Left lung (tissue), 14 donors: ENCODE measurements around the gene ZNF132. TPM values are rescaled to one million over a fixed set of nuclear protein-coding genes. Genes with fewer than 3 reads are reported as not detected.
"Not testable (repeated sequence)": the region's sequence is repeated elsewhere in the genome, so short reads cannot be mapped to it uniquely, and the experiment has no call there.

Source experiments
- ATAC-seq: fragments of 200-7000 bp; cut with Tn5 transposase; one replicate; pipeline ENCODE4 v1.9.1; 2020; ENCODE audit warnings: moderate library complexity
- DNase-seq, 4 donors: peaks; one replicate each; pipeline ENCODE4 v3.0.0-alpha.2; 2013 to 2020
- H3K27ac ChIP-seq, 2 donors: fragments of 200-600 bp; sonication (generic) in 1 of 2; one replicate each; pipeline versions ENCODE4 v1.5.0 to v1.8.0; 2020 to 2021
- H3K27me3 ChIP-seq, 2 donors: fragments of 200-600 bp; sonication (generic) in 1 of 2; one replicate each; pipeline versions ENCODE4 v1.5.0 to v1.8.0; 2020 to 2021
- H3K36me3 ChIP-seq, 2 donors: fragments of 200-600 bp; sonication (generic) in 1 of 2; one replicate each; pipeline versions ENCODE4 v1.5.0 to v1.8.0; 2020 to 2021
- H3K4me1 ChIP-seq, 2 donors: fragments of 200-600 bp; one replicate each; pipeline ENCODE4 v1.8.0; 2021
- H3K4me3 ChIP-seq, 2 donors: fragments of 200-600 bp; sonication (generic) in 1 of 2; one replicate each; pipeline versions ENCODE4 v1.5.0 to v1.8.0; 2020 to 2021; ENCODE audit warnings: mild to moderate bottlenecking in 1 of 2
- H3K9me3 ChIP-seq, 2 donors: fragments of 200-600 bp; sonication (generic) in 1 of 2; one replicate each; pipeline versions ENCODE4 v1.5.0 to v1.8.0; 2020 to 2021
- intact Hi-C, 2 donors: fragments of 100-400 bp; cut with DNase I; formaldehyde crosslinking; loops; one replicate each; pipeline versions ENCODE4 v1.11.2 to v1.14.2; 2022
- long read RNA-seq, 12 donors: library from polyadenylated mRNA in 2 of 12; unstranded in 2 of 12; transcript quantifications; one replicate each; pipeline ENCODE4 v2.0.0 and lab custom pipeline, GENCODE V29; 2019 to 2026
- polyA plus RNA-seq, 6 donors: library from polyadenylated mRNA; unstranded; fragments of 120-200 nt; gene quantifications; one replicate each; pipeline ENCODE4 v1.2.1, GENCODE V29; 2013; ENCODE audit not compliant: insufficient read length in 6 of 6
- total RNA-seq, 2 donors: library from RNA; stranded (reverse); fragmentation: NEBNext Ultra II Directional; extraction: Animal tissue kit (Norgen Biotek cat#: 25700); gene quantifications; one replicate each; pipeline ENCODE4 v1.2.1, GENCODE V29; 2021
- TF ChIP-seq, protein P1 (sequence below), 2 donors: fragments of 200-600 bp; sonication (generic) in 1 of 2; IDR thresholded peaks; one replicate each; pipeline versions ENCODE4 v1.5.0 to v1.8.0; 2021; ENCODE audit warnings: antibody characterized with exemption in 2 of 2
- donor health status: DM: no; HTN: yes; CAD: no.
- donor health status: DM: no; HTN: no; CAD: no.

The ZNF132 gene
- total RNA-seq (1 to 10 TPM; 6.2 to 7.1 TPM), polyA plus RNA-seq (10 to 100 TPM in 4 of 6 donors, 1 to 10 TPM in 2; 9.6 to 12.9 (median 10.2) TPM)
- long read RNA-seq, donor 1, transcript ZNF132-202 (1 exons, 2,356 nt) = major isoform, 6 of 8 reads
- long read RNA-seq, donor 1, partial matches to known transcripts = 0 of 8 reads
- long read RNA-seq, donor 1, other reads (novel, unspliced or antisense) = 0 of 8 reads
- long read RNA-seq, donor 2, partial matches to known transcripts = 6 of 10 reads
- long read RNA-seq, donor 2, other reads (novel, unspliced or antisense) = 0 of 10 reads
- long read RNA-seq, donor 3, partial matches to known transcripts = 0 of 6 reads
- long read RNA-seq, donor 3, other reads (novel, unspliced or antisense) = 0 of 6 reads
- long read RNA-seq, donor 4, partial matches to known transcripts = 0 of 1 reads
- long read RNA-seq, donor 4, other reads (novel, unspliced or antisense) = 0 of 1 reads
- long read RNA-seq, donor 5, partial matches to known transcripts = 0 of 4 reads
- long read RNA-seq, donor 5, other reads (novel, unspliced or antisense) = 0 of 4 reads
- long read RNA-seq, donor 6, partial matches to known transcripts = 0 of 2 reads
- long read RNA-seq, donor 6, other reads (novel, unspliced or antisense) = 0 of 2 reads
- long read RNA-seq, donor 7, partial matches to known transcripts = 0 of 3 reads
- long read RNA-seq, donor 7, other reads (novel, unspliced or antisense) = 0 of 3 reads
- long read RNA-seq, donor 8, partial matches to known transcripts = 0 of 6 reads
- long read RNA-seq, donor 8, other reads (novel, unspliced or antisense) = 0 of 6 reads
- long read RNA-seq, donor 9 = 0 reads
- long read RNA-seq, donor 10, partial matches to known transcripts = 0 of 1 reads
- long read RNA-seq, donor 10, other reads (novel, unspliced or antisense) = 0 of 1 reads
- long read RNA-seq, donor 11 = 0 reads
- long read RNA-seq, donor 12, transcript ZNF132-202 (1 exons, 2,356 nt) = major isoform, 5 of 6 reads
- long read RNA-seq, donor 12, partial matches to known transcripts = 0 of 6 reads
- long read RNA-seq, donor 12, other reads (novel, unspliced or antisense) = 0 of 6 reads

GRCh38 chr19:58439576-58440554 lies at the start of gene ZNF132:
TSS of gene ZNF132 (minus strand) at chr19:58440153. CDS start at chr19:58439821, 332 bp downstream.
- Histone ChIP-seq H3K27me3 (no peaks in the 10 kb centered on the region), H3K9me3 (peaks cover 3 to 58% of the 10 kb centered on the region in 2 donors), H3K27ac (peak within 1 kb of the TSS; percentile 57 to 86), H3K4me3 (peak within 1 kb of the TSS; percentile 81 to 83), H3K4me1 (peaks cover 8 to 15% of the 10 kb centered on the region in 2 donors), H3K36me3 (peaks cover 3 to 35% of the 10 kb centered on the region in 2 donors)
- ATAC-seq (peak; percentile 98), DNase-seq (peak; percentile 96 to 100 (median 98))
- TF ChIP-seq, protein P1, sequence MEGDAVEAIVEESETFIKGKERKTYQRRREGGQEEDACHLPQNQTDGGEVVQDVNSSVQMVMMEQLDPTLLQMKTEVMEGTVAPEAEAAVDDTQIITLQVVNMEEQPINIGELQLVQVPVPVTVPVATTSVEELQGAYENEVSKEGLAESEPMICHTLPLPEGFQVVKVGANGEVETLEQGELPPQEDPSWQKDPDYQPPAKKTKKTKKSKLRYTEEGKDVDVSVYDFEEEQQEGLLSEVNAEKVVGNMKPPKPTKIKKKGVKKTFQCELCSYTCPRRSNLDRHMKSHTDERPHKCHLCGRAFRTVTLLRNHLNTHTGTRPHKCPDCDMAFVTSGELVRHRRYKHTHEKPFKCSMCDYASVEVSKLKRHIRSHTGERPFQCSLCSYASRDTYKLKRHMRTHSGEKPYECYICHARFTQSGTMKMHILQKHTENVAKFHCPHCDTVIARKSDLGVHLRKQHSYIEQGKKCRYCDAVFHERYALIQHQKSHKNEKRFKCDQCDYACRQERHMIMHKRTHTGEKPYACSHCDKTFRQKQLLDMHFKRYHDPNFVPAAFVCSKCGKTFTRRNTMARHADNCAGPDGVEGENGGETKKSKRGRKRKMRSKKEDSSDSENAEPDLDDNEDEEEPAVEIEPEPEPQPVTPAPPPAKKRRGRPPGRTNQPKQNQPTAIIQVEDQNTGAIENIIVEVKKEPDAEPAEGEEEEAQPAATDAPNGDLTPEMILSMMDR (IDR thresholded peaks at IDR 0.05) = no peak
- intact Hi-C loops = no loop called here

GRCh38 chr19:58484349-58484748 lies 44.4 kb upstream of the ZNF132 start:
- ATAC-seq, H3K4me3 ChIP-seq, H3K27me3 ChIP-seq, H3K4me1 ChIP-seq, intact Hi-C loops, DNase-seq, H3K9me3 ChIP-seq, H3K27ac ChIP-seq: not testable (repeated sequence)
- H3K36me3 ChIP-seq = peaks cover 0 to 22% of the 10 kb centered on the region in 2 donors

GRCh38 chr19:58483776-58484175 lies 43.8 kb upstream of the ZNF132 start:
- TF ChIP-seq, protein P1 (IDR thresholded peaks at IDR 0.05) = no peak
- Histone ChIP-seq H3K27ac (no peak overlapping the region), H3K4me3 (no peak overlapping the region), H3K36me3 (peaks cover 0 to 25% of the 10 kb centered on the region in 2 donors), H3K9me3 (no peaks in the 10 kb centered on the region), H3K4me1 (no peaks in the 10 kb centered on the region), H3K27me3 (no peaks in the 10 kb centered on the region)
- DNase-seq (no peak), ATAC-seq (no peak)
- intact Hi-C loops = no loop called here

DNA sequence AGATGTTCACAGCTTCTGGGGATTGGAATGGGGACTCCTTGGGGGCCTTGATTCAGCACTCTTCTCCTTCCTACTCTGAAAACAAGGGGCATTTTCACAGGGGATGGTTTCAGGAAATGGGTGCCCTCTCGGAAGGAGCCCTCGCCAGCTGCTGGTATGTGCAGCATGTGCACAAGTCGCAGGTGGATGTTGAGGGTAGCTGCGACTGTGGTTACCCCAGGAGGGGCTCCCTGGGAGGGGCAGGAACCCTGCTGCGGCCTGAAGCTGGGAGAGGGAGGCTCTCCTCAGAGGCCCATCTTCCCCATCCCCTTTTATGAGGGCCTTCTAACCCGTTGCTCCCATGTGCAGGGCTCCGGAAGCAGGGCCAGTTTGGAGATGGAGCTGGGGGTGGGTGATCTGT lies 42.4 kb upstream of the ZNF132 start:
- Histone ChIP-seq H3K4me1 (no peaks in the 10 kb centered on the region), H3K36me3 (peaks cover 0 to 25% of the 10 kb centered on the region in 2 donors), H3K27me3 (no peaks in the 10 kb centered on the region), H3K4me3 (no peak overlapping the region), H3K27ac (no peak overlapping the region), H3K9me3 (no peaks in the 10 kb centered on the region)
- ATAC-seq (no peak), DNase-seq (no peak)
- intact Hi-C loops = no loop called here
- TF ChIP-seq, protein P1 (IDR thresholded peaks at IDR 0.05) = no peak

GRCh38 chr19:58480831-58481230 lies 40.9 kb upstream of the ZNF132 start:
- Histone ChIP-seq H3K4me1 (peaks cover 4 to 9% of the 10 kb centered on the region in 2 donors), H3K27me3 (no peaks in the 10 kb centered on the region), H3K4me3 (no peak overlapping the region), H3K27ac (no peak overlapping the region), H3K36me3 (peaks cover 0 to 25% of the 10 kb centered on the region in 2 donors), H3K9me3 (no peaks in the 10 kb centered on the region)
- intact Hi-C loops = no loop called here
- DNase-seq (no peak), ATAC-seq (no peak)
- TF ChIP-seq, protein P1 (IDR thresholded peaks at IDR 0.05) = no peak
